Activated T-cell treated with anti-CD3 and anti-CD28 coated beads, Interleukin-2, amount 50 U/mL, for 72 hours (primary cell): Measurements from ENCODE around the gene NFATC2. TPM values are rescaled to one million over a fixed set of nuclear protein-coding genes. Genes with fewer than 3 reads are reported as not detected.

Experiments
- ATAC-seq, 2 donors: fragments of 150-1000 bp; cut with Tn5 transposase; replicated peaks in 1 of 2; 2 replicates each; pipeline ENCODE4 v1.10.0; 2021; ENCODE audit warnings: moderate library complexity in 2 of 2, mild to moderate bottlenecking in 1 of 2
- DNase-seq, 2 donors: peaks; one replicate each; pipeline ENCODE4 v3.0.0; 2021 to 2022; ENCODE audit warnings: mixed read lengths in 1 of 2
- H3K27ac Mint-ChIP-seq: one replicate; pipeline ENCODE4 v1.8.0; 2022; ENCODE audit warnings: mild to moderate bottlenecking, moderate library complexity, mixed read lengths
- H3K27me3 Mint-ChIP-seq: one replicate; pipeline ENCODE4 v1.8.0; 2022; ENCODE audit warnings: low read depth, mixed read lengths
- H3K36me3 Mint-ChIP-seq, 2 donors: one replicate each; pipeline ENCODE4 v1.8.0; 2022; ENCODE audit warnings: mixed read lengths in 2 of 2, mild to moderate bottlenecking in 1 of 2; ENCODE audit not compliant: insufficient read depth in 2 of 2
- H3K4me1 Mint-ChIP-seq: one replicate; pipeline ENCODE4 v1.8.0; 2022; ENCODE audit warnings: low read depth, mixed read lengths
- H3K4me3 Mint-ChIP-seq, 2 donors: one replicate each; pipeline ENCODE4 v1.8.0; 2022; ENCODE audit warnings: mild to moderate bottlenecking in 2 of 2, mixed read lengths in 2 of 2, moderate library complexity in 2 of 2
- H3K9me3 Mint-ChIP-seq, 2 donors: one replicate each; pipeline ENCODE4 v1.8.0; 2022; ENCODE audit warnings: mixed read lengths in 2 of 2
- total RNA-seq, 2 donors: library from RNA; stranded (reverse); gene quantifications; one replicate each; pipeline ENCODE4 v1.2.3, GENCODE V29; 2022

Gene NFATC2
- total RNA-seq, 2 donors from 2014 or later: 29.4 to 39.9 TPM

DNA sequence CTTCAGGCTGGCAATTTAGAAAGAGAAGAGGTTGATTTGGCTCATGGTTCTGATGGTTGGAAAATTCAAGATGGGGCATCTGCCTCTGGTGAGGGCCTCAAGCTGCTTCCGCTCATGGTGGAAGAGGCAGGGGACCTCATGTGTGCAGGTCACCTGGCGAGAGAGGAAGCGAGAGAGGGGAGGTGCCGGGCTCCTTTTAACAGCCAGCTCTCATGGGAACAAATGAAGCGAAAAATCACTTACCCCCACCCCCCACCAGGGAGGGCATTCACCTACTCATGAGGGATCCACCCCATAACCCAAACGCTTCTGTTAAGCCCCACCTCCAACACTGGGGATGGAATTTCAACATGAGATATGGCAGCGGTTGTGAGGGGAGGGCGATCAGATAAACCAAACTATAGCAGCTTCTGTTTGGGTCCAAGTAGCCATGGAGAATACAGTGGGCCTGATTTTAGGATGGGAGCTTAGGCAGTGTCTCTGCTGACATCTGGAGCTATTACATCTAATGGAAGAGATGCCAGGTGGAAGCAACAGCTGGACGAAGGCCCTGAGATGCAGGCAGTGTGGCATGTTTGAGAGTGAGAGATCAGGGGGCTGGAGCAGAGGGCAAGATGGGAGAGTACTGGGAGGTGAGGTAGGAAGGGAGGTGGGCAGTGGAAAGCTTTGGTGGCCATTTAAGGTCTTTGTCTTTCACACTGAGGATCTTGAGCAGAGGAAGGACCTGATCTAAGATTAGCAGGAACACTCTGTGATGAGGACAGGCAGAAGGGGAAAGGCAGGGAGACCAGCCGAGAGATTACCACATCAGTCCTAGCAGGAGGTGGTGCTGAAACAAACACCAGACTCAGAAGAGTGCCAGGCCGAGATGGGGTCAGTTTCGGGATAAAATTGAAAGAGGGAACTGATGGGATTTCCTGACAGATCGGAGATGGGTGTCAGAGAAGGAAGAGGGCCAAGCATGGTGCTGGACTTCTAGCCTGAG, 161.8 kb downstream of the NFATC2 start:
- no peak overlapping the region for H3K27ac Mint-ChIP-seq
- no peak overlapping the region for H3K4me3 Mint-ChIP-seq
- H3K36me3 Mint-ChIP-seq: no peaks in the 10 kb centered on the region
- H3K9me3 Mint-ChIP-seq: no peaks in the 10 kb centered on the region
- DNase-seq (no peak), ATAC-seq (no peak)
- H3K27me3 Mint-ChIP-seq: no peaks in the 10 kb centered on the region
- H3K4me1 Mint-ChIP-seq: peaks cover 31% of the 10 kb centered on the region

DNA sequence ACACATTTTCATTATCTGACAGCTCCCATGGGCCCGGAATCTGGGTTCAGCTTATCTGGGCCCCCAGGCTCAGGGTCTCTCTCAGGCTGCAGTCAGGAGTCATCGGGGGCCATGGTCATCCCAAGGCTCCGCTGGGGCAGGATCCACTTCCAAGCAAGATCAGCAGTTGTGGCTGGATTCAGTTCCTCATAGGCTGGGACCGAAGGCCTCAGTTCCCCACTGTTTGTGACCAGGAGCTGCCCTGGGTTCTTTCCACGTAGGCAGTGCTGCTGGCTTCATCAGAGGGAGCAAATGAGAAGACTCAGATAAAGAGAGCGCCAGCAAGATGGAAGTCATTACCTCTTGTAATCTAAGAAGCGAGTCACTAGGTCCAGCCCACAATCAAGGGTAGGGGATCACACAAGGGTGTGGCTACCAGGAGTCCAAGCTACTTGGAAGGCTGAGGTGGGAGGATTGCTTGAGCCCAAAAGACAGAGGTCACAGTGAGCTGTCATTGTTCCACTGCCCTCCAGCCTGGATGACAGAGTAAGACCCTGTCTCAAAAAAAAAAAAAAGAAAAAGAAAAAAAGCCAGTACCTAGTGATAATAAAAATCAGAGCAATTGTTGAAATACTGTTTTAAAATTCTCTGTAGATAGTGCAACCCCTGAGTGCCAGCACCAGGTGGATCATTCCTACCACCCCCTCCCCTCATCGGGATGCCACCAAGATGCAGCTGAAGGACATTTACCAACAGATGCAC, 162.7 kb downstream of the NFATC2 start:
- DNase-seq (no peak), ATAC-seq (no peak)
- H3K27me3 Mint-ChIP-seq: no peaks in the 10 kb centered on the region
- no peaks in the 10 kb centered on the region for H3K9me3 Mint-ChIP-seq
- no peak overlapping the region for H3K4me3 Mint-ChIP-seq
- H3K27ac Mint-ChIP-seq: no peak overlapping the region
- H3K4me1 Mint-ChIP-seq: peaks cover 22% of the 10 kb centered on the region
- H3K36me3 Mint-ChIP-seq: no peaks in the 10 kb centered on the region

DNA sequence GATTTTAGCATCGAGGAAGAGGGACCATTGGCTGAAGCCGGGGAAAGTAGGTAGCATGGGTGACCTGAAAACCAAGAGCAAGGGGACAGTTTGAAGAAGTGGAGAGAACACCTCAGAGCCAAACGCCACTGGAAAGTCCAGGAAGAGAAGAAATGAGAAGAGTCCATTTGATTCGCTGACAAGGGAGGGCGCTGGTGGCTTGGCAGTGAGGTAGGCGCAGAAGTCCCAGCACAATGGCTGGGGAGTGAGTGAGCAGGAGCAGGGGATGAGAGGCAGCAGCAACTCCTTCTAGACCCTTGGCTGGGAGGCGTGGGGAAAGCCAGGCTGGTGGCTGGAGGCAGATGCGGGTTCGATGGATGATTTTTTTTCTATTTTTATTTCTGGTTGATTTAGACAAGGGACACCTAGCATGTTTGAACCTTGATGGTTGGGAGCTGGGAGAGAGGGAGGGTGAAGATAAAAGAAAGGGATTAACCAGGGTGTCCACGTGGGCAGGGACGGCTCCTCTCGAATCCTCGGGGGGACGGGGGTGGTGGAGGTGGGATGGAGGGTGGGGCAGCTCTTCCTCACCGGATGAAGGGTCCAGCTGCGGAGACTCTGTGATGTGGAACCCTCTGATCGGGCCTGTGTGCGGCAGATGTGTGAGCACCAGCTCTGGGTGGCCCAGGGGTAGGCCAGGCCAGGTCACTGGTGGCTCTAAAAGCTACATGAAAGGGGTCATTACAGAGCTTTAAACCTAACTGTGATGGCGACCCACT, 164.2 kb downstream of the NFATC2 start:
- H3K36me3 Mint-ChIP-seq: no peaks in the 10 kb centered on the region
- DNase-seq (no peak), ATAC-seq (no peak)
- peak overlapping the region; percentile 33 for H3K27ac Mint-ChIP-seq
- no peaks in the 10 kb centered on the region for H3K27me3 Mint-ChIP-seq
- peaks cover 8% of the 10 kb centered on the region for H3K4me1 Mint-ChIP-seq
- no peaks in the 10 kb centered on the region for H3K9me3 Mint-ChIP-seq
- no peak overlapping the region for H3K4me3 Mint-ChIP-seq

DNA sequence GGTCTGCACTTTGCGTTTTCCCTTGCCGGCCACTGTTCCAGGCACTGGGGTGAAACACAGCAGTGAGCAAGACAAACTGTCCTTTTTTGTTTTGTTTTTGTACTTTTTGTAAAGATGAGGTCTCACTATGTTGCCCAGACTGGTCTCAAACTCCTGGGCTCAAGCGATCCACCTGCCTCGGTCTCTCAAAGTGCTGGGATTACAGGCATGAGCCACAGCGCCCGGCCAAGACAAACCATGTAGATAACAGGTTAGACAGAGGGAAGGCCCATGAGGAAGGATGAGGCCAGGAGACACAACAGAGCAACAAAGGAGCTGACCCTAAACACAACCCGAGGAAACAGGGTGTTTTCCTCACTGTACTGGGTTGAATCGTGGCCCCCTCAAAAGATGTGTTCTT, 165.4 kb downstream of the NFATC2 start:
- Mint-ChIP-seq H3K9me3 (no peaks in the 10 kb centered on the region), H3K27ac (no peak overlapping the region), H3K27me3 (no peaks in the 10 kb centered on the region), H3K4me1 (peaks cover 11% of the 10 kb centered on the region), H3K4me3 (no peak overlapping the region), H3K36me3 (no peaks in the 10 kb centered on the region)
- no peak for DNase-seq
- ATAC-seq: no peak

DNA sequence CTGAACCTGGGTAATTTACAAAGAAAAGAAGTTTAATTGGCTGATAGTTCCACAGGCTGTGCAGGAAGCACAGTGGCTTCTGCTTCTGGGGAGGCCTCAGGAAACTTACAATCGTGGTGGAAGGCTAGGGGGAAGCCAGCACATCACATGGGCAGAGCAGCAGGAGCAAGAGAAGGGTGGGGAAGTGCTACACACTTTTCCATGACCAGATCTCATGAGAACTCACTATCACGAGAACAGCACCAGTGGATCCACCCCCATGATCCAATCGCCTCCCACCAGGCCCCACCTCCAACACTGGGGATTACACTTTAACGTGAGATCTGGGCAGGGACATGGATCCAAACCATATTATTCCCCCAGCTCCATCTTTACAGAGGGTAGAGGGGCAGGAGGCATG, 166.4 kb downstream of the NFATC2 start:
- H3K27ac Mint-ChIP-seq: no peak overlapping the region
- H3K36me3 Mint-ChIP-seq: no peaks in the 10 kb centered on the region
- H3K9me3 Mint-ChIP-seq: no peaks in the 10 kb centered on the region
- no peak overlapping the region for H3K4me3 Mint-ChIP-seq
- peaks cover 12% of the 10 kb centered on the region for H3K4me1 Mint-ChIP-seq
- DNase-seq (no peak), ATAC-seq (no peak)
- no peaks in the 10 kb centered on the region for H3K27me3 Mint-ChIP-seq

DNA sequence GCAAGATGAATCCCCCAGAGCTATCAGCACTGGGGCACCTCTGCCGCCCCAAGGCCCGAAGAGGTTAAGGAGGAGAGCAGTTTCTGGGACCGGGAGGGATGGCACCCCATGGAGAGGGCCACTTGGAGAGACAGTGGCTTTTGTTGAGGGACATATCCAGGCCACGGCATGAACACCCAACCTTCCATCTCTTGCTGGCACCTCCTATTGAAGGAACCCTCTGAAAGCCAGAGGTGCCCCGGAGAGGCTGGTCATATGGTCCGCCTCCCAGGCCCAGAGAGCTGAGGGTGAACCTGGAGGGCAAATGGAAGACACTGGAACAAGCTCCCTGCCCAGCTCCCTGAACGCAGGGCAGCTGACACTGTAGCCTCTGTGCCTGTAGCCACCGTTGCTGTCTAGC, 167.0 kb downstream of the NFATC2 start:
- Mint-ChIP-seq H3K9me3 (no peaks in the 10 kb centered on the region), H3K4me1 (peaks cover 12% of the 10 kb centered on the region), H3K27me3 (no peaks in the 10 kb centered on the region), H3K4me3 (no peak overlapping the region), H3K27ac (no peak overlapping the region), H3K36me3 (no peaks in the 10 kb centered on the region)
- no peak for DNase-seq
- ATAC-seq: no peak

DNA sequence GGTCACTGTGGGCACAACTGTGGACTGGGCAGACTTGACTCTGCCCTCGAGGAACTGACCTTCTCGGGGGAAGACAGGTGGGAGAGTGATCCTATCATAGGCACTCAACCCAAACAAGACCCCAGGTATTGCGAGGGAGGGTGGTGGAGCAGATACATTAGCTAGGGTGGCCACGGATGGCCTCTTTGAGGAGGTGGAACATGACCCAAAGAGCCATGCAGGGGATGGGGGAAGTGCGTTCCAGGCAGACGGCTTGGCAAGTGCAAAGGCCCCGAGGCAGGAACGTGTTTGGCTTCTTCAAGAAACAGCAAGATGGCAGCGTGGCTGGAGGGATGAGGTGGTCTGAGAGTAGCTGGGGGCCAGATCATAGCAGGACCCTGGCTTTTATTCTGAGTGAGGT, 167.6 kb downstream of the NFATC2 start:
- DNase-seq: no peak
- H3K36me3 Mint-ChIP-seq: no peaks in the 10 kb centered on the region

DNA sequence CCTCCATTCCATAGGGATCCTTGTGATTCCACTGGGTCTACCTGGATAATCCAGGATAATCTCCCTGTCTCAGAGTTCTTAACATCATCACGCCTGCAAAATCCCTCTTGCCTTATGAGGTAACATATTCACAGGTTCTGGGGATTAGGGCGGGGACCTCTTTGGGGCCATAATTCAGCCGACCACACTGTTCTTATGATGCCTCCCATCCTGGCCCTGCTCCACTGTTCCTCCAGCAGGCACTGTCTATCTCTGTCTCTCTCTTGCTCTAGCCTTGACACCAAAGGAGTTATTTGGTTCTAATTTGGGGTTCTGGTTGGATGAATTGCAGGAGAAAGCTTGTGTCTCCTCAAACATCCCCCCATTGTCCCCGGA, 168.1 kb downstream of the NFATC2 start:
- no peaks in the 10 kb centered on the region for H3K27me3 Mint-ChIP-seq
- H3K36me3 Mint-ChIP-seq: no peaks in the 10 kb centered on the region
- peaks cover 12% of the 10 kb centered on the region for H3K4me1 Mint-ChIP-seq
- no peak overlapping the region for H3K4me3 Mint-ChIP-seq
- ATAC-seq: no peak
- no peaks in the 10 kb centered on the region for H3K9me3 Mint-ChIP-seq
- H3K27ac Mint-ChIP-seq: no peak overlapping the region
- no peak for DNase-seq

More for the DNA sequence above, 167.6 kb downstream of the NFATC2 start:
- no peaks in the 10 kb centered on the region for H3K27me3 Mint-ChIP-seq
- no peak for ATAC-seq
- H3K27ac Mint-ChIP-seq: no peak overlapping the region
- peaks cover 12% of the 10 kb centered on the region for H3K4me1 Mint-ChIP-seq
- H3K4me3 Mint-ChIP-seq: no peak overlapping the region
- no peaks in the 10 kb centered on the region for H3K9me3 Mint-ChIP-seq

DNA sequence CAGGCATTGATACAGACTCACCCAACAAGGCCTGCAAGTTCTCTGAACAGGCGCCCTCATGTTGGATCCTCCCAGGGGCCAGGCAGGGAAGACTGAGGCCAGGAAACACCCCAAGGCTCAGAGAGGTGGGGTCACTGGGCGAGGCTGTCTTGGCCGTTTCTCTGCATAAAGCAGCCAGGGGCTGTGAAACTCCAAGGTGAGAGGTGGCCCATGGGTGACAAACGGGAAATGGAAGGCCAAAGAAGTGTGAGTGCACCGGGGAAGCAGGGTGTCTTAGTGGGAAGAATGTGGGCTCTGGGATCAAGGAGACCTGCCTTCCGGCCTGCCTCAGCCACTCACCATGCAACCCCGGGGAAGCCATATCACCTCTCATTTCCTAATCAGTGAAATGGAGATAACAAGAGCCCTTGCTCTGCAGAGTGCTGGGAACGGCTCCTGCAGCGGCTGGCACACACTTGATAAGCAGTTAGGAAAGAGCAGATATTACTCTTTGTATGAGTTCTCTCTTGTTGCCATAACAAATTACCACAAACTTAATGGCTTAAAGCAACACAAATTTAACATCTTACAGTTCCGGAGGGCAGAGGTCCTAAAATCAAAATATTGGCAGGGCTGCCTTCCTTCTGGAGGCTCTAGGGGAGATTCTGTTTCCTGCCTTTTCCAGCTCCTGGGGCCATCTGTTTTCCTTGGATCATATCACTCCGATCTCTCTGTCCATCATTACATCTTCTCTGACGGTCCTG, 168.6 kb downstream of the NFATC2 start:
- Mint-ChIP-seq H3K9me3 (no peaks in the 10 kb centered on the region), H3K4me1 (peaks cover 14% of the 10 kb centered on the region), H3K4me3 (no peak overlapping the region), H3K27ac (no peak overlapping the region), H3K36me3 (no peaks in the 10 kb centered on the region), H3K27me3 (no peaks in the 10 kb centered on the region)
- no peak for ATAC-seq
- DNase-seq: no peak

DNA sequence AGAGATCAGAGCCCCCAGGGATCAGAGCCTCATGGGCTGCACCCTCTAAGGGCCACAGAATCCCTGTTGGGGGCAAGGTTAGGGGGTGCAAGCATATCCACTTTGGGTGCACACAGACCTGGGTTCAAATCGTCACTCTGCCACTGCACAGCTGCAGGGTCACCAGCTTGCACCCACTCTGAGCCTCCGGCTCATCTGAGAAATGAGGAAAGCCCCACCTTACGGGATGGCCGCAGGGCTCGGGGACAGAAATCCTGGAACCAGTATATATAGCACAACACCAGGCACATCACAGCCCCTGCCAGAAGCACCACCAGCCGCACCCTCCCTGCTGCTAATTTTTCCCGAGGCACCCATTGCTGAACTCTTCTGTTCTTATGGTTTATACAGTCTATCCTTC, 169.6 kb downstream of the NFATC2 start:
- DNase-seq: no peak
- H3K4me1 Mint-ChIP-seq: peaks cover 16% of the 10 kb centered on the region
- no peaks in the 10 kb centered on the region for H3K36me3 Mint-ChIP-seq
- no peak overlapping the region for H3K27ac Mint-ChIP-seq
- no peaks in the 10 kb centered on the region for H3K27me3 Mint-ChIP-seq
- ATAC-seq: no peak
- H3K9me3 Mint-ChIP-seq: no peaks in the 10 kb centered on the region
- no peak overlapping the region for H3K4me3 Mint-ChIP-seq

DNA sequence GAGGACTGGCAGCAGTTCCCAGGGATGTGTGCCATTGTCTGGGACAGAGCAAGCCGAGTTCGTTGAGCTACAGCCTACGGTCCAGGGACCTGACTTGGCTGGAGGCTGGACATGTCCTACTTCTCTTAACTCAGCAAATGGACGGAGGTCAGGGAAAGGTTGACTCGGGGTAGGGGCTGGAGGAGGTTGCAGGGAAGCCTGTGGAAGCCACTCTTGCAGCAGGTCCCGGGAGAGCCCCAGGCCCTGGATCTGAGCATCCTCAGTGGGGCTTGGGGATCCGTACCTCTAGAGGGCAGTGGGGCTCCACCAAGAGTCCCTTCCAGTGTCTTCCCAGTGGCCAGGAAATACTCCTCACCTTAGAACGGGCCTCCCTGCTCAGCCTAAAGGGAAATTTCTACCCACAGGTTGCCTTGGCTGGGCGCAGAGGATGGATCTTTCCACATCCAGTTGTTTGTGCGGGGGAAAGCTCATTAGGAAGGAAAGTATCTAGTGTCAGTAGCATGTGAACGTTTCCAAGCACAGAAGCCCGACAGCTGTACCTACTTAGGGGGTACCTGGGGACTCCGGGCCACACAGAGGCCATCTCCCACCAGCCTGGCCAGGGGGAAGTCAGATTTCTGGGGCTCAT, 170.2 kb downstream of the NFATC2 start:
- no peaks in the 10 kb centered on the region for H3K27me3 Mint-ChIP-seq
- no peaks in the 10 kb centered on the region for H3K36me3 Mint-ChIP-seq
- DNase-seq (peak; percentile 63), ATAC-seq (peak; percentile 81 to 85)
- no peaks in the 10 kb centered on the region for H3K9me3 Mint-ChIP-seq
- no peak overlapping the region for H3K4me3 Mint-ChIP-seq
- no peak overlapping the region for H3K27ac Mint-ChIP-seq
- peaks cover 14% of the 10 kb centered on the region for H3K4me1 Mint-ChIP-seq

DNA sequence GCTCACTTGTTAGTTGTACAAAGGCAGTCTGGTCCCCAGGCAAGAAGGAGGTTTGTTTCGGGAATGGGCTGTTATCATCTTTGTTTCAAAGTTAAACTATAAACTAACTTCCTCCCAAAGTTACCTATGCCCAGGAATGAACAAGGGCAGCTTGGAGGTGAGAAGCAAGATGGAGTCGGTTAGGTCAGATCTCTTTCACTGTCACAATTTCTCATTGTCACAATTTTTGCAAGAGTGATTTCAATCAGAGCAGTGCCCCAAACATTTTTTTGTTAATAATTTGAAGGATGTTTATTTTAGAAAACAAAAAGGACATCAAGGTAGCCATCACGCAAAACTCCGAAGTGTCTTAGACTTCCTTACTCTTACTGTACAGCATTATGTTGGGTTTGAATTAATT, 170.8 kb downstream of the NFATC2 start:
- no peaks in the 10 kb centered on the region for H3K27me3 Mint-ChIP-seq
- no peak for DNase-seq
- H3K36me3 Mint-ChIP-seq: no peaks in the 10 kb centered on the region
- H3K4me1 Mint-ChIP-seq: peaks cover 14% of the 10 kb centered on the region
- no peak overlapping the region for H3K27ac Mint-ChIP-seq
- no peak overlapping the region for H3K4me3 Mint-ChIP-seq
- H3K9me3 Mint-ChIP-seq: no peaks in the 10 kb centered on the region
- no peak for ATAC-seq
